Measurements from ENCODE around the gene GNAZ.

The GNAZ gene

GRCh38 chr22:23113067-23113846 is 42.9 kb downstream of the GNAZ start:
- DNase-seq (ENCODE audit: low read depth, low spot score): no peak
- H3K4me3 ChIP-seq (ENCODE audit: low read length): no peak overlapping the region

GRCh38 chr22:23113847-23114720 is 43.8 kb downstream of the GNAZ start:
- no peak for DNase-seq (ENCODE audit: low read depth, low spot score)
- H3K4me3 ChIP-seq (ENCODE audit: low read length): no peak overlapping the region

- DNase-seq (ENCODE audit: low read depth, low spot score): no peak
- H3K4me3 ChIP-seq (ENCODE audit: low read length): no peak overlapping the region
These were observed 44.4 kb downstream of the GNAZ start for GRCh38 chr22:23114721-23115020.

- no peak for DNase-seq (ENCODE audit: low read depth, low spot score)
- H3K4me3 ChIP-seq (ENCODE audit: low read length): no peak overlapping the region
These were observed 45.0 kb downstream of the GNAZ start for GRCh38 chr22:23115369-23115768.

- H3K4me3 ChIP-seq (ENCODE audit: low read length): no peak overlapping the region
- no peak for DNase-seq (ENCODE audit: low read depth, low spot score)
These were observed 45.6 kb downstream of the GNAZ start for GRCh38 chr22:23115825-23116494.

GRCh38 chr22:23116506-23117263 is 46.4 kb downstream of the GNAZ start:
- no peak for DNase-seq (ENCODE audit: low read depth, low spot score)
- no peak overlapping the region for H3K4me3 ChIP-seq (ENCODE audit: low read length)

- H3K4me3 ChIP-seq (ENCODE audit: low read length): no peak overlapping the region
- no peak for DNase-seq (ENCODE audit: low read depth, low spot score)
These were observed 47.0 kb downstream of the GNAZ start for GRCh38 chr22:23117275-23117674.

- DNase-seq (ENCODE audit: low read depth, low spot score): no peak
- no peak overlapping the region for H3K4me3 ChIP-seq (ENCODE audit: low read length)
These were observed 47.8 kb downstream of the GNAZ start for GRCh38 chr22:23117891-23118646.

- peak overlapping the region; percentile 19 for H3K4me3 ChIP-seq (ENCODE audit: low read length)
- no peak for DNase-seq (ENCODE audit: low read depth, low spot score)
These were observed 48.6 kb downstream of the GNAZ start for GRCh38 chr22:23118647-23119493.

- peak; percentile 80 for DNase-seq (ENCODE audit: low read depth, low spot score)
- H3K4me3 ChIP-seq (ENCODE audit: low read length): peak overlapping the region; percentile 19
These were observed 49.4 kb downstream of the GNAZ start for GRCh38 chr22:23119494-23120414.

GRCh38 chr22:23120415-23120899 is 50.1 kb downstream of the GNAZ start:
- no peak for DNase-seq (ENCODE audit: low read depth, low spot score)
- no peak overlapping the region for H3K4me3 ChIP-seq (ENCODE audit: low read length)

GRCh38 chr22:23121000-23121421 is 50.7 kb downstream of the GNAZ start:
- no peak for DNase-seq (ENCODE audit: low read depth, low spot score)

GRCh38 chr22:23121424-23121823 is 51.1 kb downstream of the GNAZ start:
- H3K4me3 ChIP-seq (ENCODE audit: low read length): no peak overlapping the region
- DNase-seq (ENCODE audit: low read depth, low spot score): no peak

More at GRCh38 chr22:23121000-23121421, 50.7 kb downstream of the GNAZ start:
- no peak overlapping the region for H3K4me3 ChIP-seq (ENCODE audit: low read length)

GRCh38 chr22:23122216-23122957 is 52.1 kb downstream of the GNAZ start:
- H3K4me3 ChIP-seq (ENCODE audit: low read length): no peak overlapping the region
- no peak for DNase-seq (ENCODE audit: low read depth, low spot score)

- no peak overlapping the region for H3K4me3 ChIP-seq (ENCODE audit: low read length)
- no peak for DNase-seq (ENCODE audit: low read depth, low spot score)
These were observed 52.9 kb downstream of the GNAZ start for GRCh38 chr22:23122992-23123803.
